ENCODE measurements around the gene TSPAN16. TPM values are rescaled to one million over a fixed set of nuclear protein-coding genes. Genes with fewer than 3 reads are reported as not detected.
A peak's percentile ranks its signal among the peaks of the same experiment; 100 is the strongest.

TSPAN16 gene
- total and polyA plus RNA-seq, 2 of the 13 experiments (the other 11 are each of a cell fraction or from before 2014, with no cell fraction given): not detected

DNA sequence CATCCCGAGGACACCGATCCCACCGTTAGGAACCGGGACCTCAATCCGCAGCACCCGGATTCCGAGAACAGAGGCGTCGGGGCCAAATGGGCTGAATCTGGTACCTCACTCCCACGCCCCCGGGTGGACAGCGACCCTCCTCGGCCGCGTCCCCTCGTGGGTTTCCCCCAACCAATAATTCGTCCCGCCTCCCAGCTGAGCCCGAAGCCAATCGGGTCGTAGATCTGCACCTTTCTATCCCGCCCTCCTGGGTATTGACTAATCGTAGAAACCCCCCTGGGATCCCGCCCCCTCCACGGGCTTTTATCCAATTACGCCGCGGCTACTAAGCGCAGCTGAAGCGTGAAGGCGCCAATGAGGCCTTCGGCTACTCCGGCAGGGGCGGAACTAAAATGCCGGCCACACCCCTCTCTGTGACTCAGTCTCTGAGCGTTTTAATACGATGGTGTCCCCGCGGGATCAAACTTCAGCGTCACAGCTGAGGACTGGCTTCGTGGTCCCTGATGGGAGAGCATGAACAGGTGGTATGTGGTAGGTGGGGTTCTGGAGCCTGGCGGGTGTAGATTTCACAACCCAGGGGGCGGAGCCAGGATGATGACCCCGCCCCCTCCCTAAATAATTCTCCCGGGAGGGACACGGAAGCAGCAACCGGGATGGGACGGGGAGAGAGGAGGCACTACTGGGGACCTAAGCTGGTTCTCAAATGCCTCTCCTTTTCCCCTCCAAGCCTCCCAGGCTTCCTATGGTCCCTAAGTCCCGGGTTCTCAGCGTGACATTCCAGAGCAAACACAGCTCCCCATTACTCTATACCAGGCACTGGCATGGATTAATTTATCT lies 50.4 kb downstream of the TSPAN16 start, which contains the start of the genes CCDC159 and TMEM205 (continued):
- TF ChIP-seq, protein P1, sequence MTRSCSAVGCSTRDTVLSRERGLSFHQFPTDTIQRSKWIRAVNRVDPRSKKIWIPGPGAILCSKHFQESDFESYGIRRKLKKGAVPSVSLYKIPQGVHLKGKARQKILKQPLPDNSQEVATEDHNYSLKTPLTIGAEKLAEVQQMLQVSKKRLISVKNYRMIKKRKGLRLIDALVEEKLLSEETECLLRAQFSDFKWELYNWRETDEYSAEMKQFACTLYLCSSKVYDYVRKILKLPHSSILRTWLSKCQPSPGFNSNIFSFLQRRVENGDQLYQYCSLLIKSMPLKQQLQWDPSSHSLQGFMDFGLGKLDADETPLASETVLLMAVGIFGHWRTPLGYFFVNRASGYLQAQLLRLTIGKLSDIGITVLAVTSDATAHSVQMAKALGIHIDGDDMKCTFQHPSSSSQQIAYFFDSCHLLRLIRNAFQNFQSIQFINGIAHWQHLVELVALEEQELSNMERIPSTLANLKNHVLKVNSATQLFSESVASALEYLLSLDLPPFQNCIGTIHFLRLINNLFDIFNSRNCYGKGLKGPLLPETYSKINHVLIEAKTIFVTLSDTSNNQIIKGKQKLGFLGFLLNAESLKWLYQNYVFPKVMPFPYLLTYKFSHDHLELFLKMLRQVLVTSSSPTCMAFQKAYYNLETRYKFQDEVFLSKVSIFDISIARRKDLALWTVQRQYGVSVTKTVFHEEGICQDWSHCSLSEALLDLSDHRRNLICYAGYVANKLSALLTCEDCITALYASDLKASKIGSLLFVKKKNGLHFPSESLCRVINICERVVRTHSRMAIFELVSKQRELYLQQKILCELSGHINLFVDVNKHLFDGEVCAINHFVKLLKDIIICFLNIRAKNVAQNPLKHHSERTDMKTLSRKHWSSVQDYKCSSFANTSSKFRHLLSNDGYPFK (CRISPR knock-in tag; IDR thresholded peaks at IDR 0.05; ENCODE audit: borderline replicate concordance): no peak; the same call in 1 of the 2 replicates
- TF ChIP-seq ZFAT (CRISPR knock-in tag; conservative IDR thresholded peaks at IDR 0.05): no peak
- no peak for TF ChIP-seq NFE2 (CRISPR knock-in tag; IDR thresholded peaks at IDR 0.05)
- peak; percentile 64 for TF ChIP-seq KAT8 (CRISPR knock-in tag; IDR thresholded peaks at IDR 0.05)
- peak; percentile 56; the same call in 1 of the 2 replicates for TF ChIP-seq SALL1 (CRISPR knock-in tag; IDR thresholded peaks at IDR 0.05)
- TF ChIP-seq ZNF768 (CRISPR knock-in tag; IDR thresholded peaks at IDR 0.05): 0 out of 2 replicates have a peak, but pooled peaks have one; percentile 2
- TF ChIP-seq, protein P2, sequence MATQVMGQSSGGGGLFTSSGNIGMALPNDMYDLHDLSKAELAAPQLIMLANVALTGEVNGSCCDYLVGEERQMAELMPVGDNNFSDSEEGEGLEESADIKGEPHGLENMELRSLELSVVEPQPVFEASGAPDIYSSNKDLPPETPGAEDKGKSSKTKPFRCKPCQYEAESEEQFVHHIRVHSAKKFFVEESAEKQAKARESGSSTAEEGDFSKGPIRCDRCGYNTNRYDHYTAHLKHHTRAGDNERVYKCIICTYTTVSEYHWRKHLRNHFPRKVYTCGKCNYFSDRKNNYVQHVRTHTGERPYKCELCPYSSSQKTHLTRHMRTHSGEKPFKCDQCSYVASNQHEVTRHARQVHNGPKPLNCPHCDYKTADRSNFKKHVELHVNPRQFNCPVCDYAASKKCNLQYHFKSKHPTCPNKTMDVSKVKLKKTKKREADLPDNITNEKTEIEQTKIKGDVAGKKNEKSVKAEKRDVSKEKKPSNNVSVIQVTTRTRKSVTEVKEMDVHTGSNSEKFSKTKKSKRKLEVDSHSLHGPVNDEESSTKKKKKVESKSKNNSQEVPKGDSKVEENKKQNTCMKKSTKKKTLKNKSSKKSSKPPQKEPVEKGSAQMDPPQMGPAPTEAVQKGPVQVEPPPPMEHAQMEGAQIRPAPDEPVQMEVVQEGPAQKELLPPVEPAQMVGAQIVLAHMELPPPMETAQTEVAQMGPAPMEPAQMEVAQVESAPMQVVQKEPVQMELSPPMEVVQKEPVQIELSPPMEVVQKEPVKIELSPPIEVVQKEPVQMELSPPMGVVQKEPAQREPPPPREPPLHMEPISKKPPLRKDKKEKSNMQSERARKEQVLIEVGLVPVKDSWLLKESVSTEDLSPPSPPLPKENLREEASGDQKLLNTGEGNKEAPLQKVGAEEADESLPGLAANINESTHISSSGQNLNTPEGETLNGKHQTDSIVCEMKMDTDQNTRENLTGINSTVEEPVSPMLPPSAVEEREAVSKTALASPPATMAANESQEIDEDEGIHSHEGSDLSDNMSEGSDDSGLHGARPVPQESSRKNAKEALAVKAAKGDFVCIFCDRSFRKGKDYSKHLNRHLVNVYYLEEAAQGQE (IDR thresholded peaks at IDR 0.05; ENCODE audit: borderline replicate concordance in 1 of 2, low read depth in 1 of 2, low read length in 2 of 2): peak in 1 of 2 experiments; percentile 16; a peak in 1 of 4 replicates
- TF ChIP-seq JUND (CRISPR knock-in tag; IDR thresholded peaks at IDR 0.05): 0 out of 2 replicates have a peak, but pooled peaks have one; percentile 15
- TF ChIP-seq, protein P3, sequence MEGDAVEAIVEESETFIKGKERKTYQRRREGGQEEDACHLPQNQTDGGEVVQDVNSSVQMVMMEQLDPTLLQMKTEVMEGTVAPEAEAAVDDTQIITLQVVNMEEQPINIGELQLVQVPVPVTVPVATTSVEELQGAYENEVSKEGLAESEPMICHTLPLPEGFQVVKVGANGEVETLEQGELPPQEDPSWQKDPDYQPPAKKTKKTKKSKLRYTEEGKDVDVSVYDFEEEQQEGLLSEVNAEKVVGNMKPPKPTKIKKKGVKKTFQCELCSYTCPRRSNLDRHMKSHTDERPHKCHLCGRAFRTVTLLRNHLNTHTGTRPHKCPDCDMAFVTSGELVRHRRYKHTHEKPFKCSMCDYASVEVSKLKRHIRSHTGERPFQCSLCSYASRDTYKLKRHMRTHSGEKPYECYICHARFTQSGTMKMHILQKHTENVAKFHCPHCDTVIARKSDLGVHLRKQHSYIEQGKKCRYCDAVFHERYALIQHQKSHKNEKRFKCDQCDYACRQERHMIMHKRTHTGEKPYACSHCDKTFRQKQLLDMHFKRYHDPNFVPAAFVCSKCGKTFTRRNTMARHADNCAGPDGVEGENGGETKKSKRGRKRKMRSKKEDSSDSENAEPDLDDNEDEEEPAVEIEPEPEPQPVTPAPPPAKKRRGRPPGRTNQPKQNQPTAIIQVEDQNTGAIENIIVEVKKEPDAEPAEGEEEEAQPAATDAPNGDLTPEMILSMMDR (CRISPR knock-in tag; IDR thresholded peaks at IDR 0.05): peak; percentile 58
- peak; percentile 63; the same call in 1 of the 2 replicates for TF ChIP-seq PHF8 (CRISPR knock-in tag; IDR thresholded peaks at IDR 0.05)
- 0 out of 2 replicates have a peak, but pooled peaks have one; percentile 15 for TF ChIP-seq ZNF761 (CRISPR knock-in tag; conservative IDR thresholded peaks at IDR 0.05)
- no peak for TF ChIP-seq SOX13 (IDR thresholded peaks at IDR 0.05)
- 0 out of 4 replicates have a peak, but pooled peaks of 1 of the 2 experiments have one; percentile 6 for TF ChIP-seq SOX13 (CRISPR knock-in tag; conservative IDR thresholded peaks at IDR 0.05 in 1 of 2, IDR thresholded peaks at IDR 0.05 in 1 of 2)
- peak; percentile 23; the same call in 1 of the 2 replicates for TF ChIP-seq SOX5 (CRISPR knock-in tag; IDR thresholded peaks at IDR 0.05; ENCODE audit: borderline replicate concordance)
- TF ChIP-seq KDM2A (CRISPR knock-in tag; IDR thresholded peaks at IDR 0.05; ENCODE audit: borderline replicate concordance, low read depth): peak; percentile 56
- TF ChIP-seq, protein P4, sequence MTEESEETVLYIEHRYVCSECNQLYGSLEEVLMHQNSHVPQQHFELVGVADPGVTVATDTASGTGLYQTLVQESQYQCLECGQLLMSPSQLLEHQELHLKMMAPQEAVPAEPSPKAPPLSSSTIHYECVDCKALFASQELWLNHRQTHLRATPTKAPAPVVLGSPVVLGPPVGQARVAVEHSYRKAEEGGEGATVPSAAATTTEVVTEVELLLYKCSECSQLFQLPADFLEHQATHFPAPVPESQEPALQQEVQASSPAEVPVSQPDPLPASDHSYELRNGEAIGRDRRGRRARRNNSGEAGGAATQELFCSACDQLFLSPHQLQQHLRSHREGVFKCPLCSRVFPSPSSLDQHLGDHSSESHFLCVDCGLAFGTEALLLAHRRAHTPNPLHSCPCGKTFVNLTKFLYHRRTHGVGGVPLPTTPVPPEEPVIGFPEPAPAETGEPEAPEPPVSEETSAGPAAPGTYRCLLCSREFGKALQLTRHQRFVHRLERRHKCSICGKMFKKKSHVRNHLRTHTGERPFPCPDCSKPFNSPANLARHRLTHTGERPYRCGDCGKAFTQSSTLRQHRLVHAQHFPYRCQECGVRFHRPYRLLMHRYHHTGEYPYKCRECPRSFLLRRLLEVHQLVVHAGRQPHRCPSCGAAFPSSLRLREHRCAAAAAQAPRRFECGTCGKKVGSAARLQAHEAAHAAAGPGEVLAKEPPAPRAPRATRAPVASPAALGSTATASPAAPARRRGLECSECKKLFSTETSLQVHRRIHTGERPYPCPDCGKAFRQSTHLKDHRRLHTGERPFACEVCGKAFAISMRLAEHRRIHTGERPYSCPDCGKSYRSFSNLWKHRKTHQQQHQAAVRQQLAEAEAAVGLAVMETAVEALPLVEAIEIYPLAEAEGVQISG (CRISPR knock-in tag; IDR thresholded peaks at IDR 0.05): 0 out of 2 replicates have a peak, but pooled peaks have one; percentile 19
- TF ChIP-seq ZNF543 (CRISPR knock-in tag; IDR thresholded peaks at IDR 0.05): 0 out of 2 replicates have a peak, but pooled peaks have one; percentile 34
